Measurements from ENCODE around the gene EZR.

GRCh38 chr6:158815907-158816306 is 3.3 kb downstream of the EZR start:
- TF ChIP-seq, protein P1, sequence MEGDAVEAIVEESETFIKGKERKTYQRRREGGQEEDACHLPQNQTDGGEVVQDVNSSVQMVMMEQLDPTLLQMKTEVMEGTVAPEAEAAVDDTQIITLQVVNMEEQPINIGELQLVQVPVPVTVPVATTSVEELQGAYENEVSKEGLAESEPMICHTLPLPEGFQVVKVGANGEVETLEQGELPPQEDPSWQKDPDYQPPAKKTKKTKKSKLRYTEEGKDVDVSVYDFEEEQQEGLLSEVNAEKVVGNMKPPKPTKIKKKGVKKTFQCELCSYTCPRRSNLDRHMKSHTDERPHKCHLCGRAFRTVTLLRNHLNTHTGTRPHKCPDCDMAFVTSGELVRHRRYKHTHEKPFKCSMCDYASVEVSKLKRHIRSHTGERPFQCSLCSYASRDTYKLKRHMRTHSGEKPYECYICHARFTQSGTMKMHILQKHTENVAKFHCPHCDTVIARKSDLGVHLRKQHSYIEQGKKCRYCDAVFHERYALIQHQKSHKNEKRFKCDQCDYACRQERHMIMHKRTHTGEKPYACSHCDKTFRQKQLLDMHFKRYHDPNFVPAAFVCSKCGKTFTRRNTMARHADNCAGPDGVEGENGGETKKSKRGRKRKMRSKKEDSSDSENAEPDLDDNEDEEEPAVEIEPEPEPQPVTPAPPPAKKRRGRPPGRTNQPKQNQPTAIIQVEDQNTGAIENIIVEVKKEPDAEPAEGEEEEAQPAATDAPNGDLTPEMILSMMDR (IDR thresholded peaks at IDR 0.05): no peak
- TF ChIP-seq POLR2A (IDR thresholded peaks at IDR 0.05): no peak
